Measurements from ENCODE around the gene ATL3.
"Not testable (repeated sequence)": the region's sequence is repeated elsewhere in the genome, so short reads cannot be mapped to it uniquely, and the experiment has no call there.

Gene ATL3, protein sequence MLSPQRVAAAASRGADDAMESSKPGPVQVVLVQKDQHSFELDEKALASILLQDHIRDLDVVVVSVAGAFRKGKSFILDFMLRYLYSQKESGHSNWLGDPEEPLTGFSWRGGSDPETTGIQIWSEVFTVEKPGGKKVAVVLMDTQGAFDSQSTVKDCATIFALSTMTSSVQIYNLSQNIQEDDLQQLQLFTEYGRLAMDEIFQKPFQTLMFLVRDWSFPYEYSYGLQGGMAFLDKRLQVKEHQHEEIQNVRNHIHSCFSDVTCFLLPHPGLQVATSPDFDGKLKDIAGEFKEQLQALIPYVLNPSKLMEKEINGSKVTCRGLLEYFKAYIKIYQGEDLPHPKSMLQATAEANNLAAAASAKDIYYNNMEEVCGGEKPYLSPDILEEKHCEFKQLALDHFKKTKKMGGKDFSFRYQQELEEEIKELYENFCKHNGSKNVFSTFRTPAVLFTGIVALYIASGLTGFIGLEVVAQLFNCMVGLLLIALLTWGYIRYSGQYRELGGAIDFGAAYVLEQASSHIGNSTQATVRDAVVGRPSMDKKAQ

DNA sequence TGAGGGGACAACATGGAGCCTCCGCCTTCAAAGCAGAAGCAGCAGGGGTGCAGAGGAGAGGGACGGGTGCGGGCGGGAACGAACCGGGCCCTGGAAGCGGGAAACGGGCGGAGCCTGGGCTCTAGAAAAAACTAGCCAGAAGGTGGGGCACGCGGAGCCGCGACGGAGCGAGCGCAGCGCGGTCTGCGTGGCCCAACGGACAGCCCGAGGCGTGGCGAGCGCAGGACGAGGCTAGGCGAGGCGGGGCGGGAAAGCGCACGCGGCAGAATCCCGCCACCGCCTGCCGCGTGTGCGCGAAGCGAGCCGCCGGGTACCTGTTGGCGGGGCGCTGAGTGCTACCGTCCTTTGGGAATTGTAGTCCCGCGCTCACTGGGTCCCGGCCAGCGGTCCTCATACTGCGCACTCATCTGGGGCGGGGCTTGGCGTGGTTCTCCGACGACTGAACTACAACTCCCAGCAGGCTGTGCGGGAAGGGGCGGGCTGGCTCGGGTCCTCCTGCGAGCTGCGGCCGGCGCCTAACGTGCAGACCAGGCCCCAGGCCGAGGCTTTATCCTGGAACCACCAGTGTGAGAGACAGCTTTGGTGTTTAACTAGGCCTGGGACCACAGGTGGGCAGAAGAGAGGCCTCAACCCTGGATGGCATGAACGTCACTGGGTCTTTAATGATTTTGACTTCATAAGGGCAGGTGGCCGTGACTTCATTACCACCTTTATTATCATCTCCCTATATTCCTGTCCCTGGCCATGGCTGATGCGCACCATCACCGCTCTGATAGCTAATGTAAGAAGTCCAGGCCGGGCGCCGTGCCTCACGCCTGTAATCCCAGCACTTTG lies at the start of gene ATL3:
Gene ATL3, minus strand, starts transcription at position 55 of the 834 bp plus-strand sequence. Its CDS starts 41 bp downstream, at position 14.
- peak; percentile 88 to 89 for DNase-seq (ENCODE audit: low read depth in 2 of 2)

DNA sequence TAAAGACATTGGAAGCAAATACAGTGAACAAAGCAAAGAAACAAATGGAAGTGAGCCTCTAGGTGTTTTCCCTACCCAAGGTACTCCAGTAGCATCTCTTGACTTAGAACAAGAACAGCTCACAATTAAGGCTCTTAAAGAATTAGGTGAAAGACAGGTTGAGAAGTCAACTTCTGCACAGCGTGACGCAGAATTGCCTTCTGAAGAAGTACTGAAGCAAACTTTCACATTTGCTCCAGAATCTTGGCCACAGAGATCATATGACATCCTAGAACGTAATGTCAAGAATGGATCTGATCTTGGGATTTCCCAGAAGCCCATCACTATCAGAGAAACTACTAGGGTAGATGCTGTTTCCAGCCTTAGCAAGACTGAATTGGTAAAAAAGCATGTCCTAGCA lies 49.4 kb upstream of the ATL3 start:
- DNase-seq (ENCODE audit: low read depth in 2 of 2) = no peak

DNA sequence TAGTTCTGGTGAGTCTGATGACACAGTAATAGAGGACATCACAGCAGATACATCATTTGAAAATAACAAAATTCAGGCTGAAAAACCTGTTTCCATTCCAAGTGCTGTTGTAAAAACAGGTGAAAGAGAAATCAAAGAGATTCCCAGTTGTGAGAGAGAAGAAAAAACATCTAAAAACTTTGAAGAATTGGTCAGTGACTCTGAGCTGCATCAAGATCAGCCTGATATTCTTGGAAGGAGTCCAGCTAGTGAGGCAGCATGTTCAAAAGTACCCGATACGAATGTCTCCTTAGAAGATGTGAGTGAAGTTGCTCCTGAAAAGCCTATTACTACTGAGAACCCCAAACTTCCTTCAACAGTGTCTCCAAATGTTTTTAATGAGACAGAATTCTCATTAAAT lies 48.8 kb upstream of the ATL3 start:
- DNase-seq (ENCODE audit: low read depth in 2 of 2) = no peak

DNA sequence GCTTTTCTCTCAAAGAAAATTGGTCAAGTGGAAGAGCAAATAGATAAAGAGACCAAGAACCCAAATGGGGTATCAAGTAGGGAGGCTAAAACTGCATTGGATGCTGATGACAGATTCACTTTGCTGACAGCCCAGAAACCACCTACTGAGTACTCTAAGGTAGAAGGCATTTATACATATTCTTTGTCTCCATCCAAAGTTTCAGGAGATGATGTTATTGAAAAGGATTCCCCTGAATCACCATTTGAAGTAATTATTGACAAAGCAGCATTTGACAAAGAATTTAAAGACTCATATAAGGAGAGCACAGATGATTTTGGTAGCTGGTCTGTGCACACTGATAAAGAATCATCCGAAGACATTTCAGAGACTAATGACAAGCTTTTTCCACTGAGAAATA lies 47.8 kb upstream of the ATL3 start:
- no peak for DNase-seq (ENCODE audit: low read depth in 2 of 2)

DNA sequence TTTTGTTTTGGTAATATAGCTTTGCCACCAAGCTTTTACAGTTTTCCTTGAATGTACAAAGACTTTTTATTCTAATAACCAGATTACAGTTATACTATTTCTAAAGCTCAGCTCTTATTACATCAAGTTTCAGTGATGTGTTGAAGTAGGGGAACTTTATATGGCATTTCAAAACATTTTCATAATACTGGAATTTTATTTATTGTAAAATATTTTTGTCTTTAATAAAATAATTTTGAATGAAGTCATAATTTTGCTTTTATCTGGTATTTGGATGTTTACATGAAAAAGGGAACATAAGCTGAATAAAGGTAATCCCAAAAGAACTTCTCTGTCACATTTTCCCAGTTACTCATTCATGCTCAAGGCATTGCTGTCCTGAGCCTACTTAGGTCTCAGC lies 44.9 kb upstream of the ATL3 start:
- no peak for DNase-seq (ENCODE audit: low read depth in 2 of 2)

DNA sequence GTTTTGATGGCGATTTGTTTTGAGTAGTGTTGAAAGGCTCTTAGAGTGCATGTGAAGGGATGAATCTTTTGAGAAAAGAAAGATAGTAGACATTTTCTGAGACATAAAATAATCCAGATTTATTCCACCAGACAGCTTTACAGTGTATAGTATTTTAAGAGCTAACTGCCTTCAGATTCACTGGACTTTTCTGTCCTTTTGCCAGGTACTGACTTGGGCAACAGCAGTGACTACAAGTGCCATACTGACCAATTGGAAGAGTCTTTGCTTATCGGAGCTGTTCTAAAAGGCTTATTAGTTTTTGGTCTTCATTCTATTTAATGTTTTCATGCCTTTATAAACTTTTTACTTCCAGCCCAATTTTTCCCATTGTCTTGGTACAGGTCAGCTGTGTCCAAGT lies 42.6 kb upstream of the ATL3 start:
- no peak for DNase-seq (ENCODE audit: low read depth in 2 of 2)

DNA sequence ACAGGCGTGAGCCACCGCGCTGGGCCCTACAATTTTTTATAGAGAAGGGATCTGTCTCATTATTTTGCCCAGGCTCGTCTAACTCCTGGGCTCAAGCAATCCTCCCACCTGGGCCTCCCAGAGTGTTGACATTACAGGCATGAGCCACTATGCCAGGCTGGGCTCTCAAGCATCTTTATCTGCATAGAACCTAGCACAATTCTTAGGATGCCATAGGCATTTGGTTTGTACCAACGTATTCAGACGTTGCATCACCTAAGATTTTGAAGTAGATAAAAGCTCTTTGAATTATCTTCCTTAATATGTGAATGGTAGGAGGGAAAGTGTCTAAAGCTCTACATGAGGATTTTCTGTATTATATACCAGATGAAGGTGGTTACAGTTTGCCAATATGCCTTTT lies 40.7 kb upstream of the ATL3 start:
- no peak for DNase-seq (ENCODE audit: low read depth in 2 of 2)

DNA sequence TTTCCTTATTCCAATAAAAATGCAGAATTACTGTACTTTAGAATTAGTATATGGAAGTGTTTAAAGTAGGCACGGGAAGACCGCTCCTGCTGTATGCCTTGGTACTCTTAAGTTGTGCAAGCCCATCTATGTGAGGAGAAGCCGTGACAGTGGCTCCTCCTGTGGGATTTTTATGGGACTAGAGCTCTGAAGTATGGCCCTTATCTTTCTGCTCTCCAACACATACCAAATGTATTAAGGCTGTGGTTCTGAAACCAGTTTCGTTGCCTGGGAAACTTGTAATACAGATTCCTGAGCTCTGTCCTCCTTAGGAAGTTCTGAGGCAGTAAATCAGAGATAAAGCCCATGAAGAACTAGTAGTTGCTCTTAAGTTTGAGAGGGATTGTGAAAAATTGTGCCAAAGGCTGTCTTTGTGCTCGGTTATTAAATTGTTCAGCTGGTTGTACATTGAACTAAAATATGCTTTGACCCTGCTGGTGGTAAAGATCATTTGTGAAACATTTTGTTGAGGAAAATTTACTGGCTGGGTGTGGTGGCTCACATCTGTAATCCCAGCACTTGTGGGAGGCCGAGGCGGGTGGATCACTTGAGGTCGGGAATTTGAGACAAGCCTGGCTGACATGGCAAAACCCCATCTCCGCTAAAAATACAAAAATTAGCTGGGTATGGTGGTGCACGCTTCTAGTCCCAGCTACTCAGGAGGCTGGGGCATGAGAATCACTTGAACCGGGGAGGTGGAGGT lies 39.5 kb upstream of the ATL3 start:
- DNase-seq (ENCODE audit: low read depth in 2 of 2) = no peak

DNA sequence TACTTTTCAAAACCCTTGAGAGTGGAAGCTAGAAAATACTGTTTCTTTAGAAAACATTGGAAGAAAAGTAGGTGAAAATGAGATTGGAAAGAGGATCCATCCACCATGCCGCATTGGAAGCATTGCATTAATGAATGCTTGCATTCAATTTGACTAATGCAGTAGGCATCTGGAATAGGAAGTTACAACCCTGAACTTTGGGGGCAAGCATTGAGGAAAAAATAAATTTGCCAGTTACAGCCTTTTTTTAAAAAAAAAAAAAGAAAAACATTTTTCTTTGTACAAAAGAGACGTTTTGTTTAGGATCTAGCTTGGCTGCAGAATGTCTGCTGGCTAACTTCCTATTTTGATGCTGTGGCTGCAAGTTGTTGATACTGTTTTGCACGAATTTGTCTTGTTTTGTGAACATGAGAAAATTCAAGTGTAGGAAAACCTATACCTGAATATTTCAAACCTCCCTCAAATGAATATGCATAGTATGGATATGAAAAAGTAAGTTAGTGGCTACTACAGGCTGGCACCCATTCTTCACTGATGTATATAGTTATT lies 38.2 kb upstream of the ATL3 start:
- no peak for DNase-seq (ENCODE audit: low read depth in 2 of 2)

DNA sequence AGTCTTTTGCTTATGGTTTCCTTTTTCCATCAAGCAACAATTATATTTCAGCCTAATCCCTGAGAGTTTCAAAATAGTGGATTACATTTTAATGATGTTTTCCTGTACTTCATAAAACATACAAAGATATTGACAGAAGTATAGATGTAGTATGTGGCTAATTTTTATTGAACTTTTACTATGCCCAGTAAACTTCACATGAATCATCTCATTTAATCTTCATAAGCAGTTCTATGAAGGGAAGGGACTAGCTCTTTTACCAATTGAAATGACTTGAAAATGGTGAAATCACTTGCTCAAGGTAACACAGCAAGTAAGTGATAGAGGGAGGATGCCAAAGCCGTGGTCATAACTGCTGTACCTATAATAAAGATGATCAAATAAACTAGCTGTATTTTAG lies 37.6 kb upstream of the ATL3 start:
- DNase-seq (ENCODE audit: low read depth in 2 of 2) = no peak

DNA sequence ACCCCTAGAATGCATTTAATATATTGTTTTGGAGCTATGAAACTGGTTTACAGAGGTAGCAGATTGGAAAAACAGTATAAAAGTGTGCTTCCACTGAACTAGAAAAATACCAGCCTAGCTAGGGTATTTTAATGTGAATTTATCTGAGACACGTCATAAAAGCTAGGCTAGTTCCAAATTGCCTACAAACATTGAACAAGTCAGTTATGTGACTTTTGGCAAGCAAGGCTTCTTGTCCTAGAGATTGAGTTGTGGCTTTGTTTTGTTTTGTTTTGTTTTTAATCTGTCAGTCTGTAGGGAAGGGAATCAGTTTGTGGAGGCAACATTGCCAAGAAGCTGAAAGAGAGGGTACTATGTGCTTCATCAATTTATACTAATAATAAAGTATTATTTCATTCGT lies 34.4 kb upstream of the ATL3 start:
- DNase-seq (ENCODE audit: low read depth in 2 of 2) = no peak

DNA sequence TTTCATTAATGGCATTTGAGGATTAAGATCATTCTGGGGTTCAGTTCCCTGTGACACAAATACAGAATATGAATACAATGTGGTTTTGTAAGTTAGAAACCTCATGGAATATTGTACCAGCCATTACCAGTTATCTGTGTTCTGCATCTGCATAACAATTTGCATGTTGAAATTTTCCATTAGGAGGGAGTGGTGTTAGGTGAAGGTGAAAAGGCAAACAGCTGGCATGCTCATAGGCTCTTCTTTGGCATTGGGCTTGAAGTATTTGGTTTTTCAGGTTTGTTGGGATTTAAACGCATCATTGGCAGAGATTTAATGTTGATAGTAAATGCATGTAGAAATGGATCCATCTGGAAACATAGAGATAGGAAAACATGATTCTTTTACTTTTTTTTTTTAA lies 28.7 kb upstream of the ATL3 start:
- DNase-seq (ENCODE audit: low read depth in 2 of 2) = no peak

DNA sequence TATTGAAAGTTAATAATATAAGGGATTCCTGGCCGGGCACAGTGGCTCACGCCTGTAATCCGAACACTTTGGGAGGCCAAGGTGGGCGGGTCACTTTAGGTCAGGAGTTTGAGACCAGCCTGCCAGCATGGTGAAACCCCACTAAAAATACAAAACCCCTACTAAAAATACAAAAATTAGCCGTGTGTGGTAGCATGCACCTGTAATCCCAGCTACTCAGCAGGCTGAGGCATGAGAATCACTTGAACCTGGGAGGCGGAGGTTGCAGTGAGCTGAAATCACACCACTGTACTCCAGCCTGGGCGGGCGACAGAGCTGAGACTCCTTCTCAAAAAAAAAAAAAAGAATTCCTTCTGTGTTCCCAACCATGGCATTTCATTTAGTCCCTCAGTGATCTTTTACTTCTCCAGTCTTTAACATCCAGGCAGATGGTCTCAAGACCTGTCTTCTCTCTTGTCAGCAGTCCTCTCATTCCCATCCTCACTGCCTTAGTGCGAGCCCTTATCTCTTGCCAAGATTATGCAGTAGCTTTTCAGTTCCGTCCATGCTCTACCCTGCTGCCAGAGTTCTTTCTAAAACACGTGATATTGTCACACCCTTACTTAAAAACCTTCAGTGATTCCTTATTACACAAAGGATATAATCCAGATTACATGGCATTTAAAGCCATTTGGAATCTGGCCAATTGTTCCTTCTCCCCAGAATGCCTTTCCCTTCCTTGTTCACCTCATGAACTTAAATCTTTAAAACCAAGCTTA lies 28.0 kb upstream of the ATL3 start:
- DNase-seq (ENCODE audit: low read depth in 2 of 2) = no peak

DNA sequence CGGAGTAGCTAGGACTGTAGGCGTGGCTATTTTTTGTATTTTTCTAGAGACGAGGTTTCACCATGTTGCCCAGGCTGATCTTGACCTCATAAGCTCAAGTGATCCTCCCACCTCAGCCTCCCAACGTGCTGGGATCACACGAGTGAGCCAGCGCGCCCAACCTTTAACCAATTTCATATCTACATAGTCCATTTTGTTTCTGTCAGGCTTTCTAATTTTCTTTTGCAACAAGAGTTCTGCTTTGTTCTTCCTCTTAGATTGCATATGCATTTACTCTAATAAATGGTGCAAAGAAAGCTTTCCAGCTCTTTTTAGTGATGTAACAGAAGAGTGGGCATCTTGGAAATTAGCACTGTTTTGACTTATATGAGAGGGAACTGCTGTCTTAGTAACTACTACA lies 23.4 kb upstream of the ATL3 start:
- DNase-seq (ENCODE audit: low read depth in 2 of 2) = no peak

DNA sequence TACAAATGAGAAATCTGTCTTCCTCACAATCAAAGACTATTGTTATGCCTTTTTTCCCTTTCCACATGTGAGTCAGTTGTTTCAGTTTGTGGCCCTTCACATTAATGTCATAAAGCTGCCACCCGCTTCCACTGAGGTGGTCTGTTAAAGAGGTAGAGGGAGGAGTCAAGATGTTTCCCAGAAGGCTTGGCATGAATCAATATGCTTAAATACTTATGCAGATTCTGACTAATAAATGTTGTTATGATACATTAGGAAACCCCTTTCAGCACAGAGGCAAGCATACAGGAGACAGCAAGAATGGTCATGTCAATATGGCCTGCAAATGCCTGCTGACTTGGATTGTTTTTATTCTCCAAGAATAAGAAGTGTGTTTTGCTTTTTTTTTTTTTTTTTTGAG lies 16.7 kb upstream of the ATL3 start:
- no peak for DNase-seq (ENCODE audit: low read depth in 2 of 2)

DNA sequence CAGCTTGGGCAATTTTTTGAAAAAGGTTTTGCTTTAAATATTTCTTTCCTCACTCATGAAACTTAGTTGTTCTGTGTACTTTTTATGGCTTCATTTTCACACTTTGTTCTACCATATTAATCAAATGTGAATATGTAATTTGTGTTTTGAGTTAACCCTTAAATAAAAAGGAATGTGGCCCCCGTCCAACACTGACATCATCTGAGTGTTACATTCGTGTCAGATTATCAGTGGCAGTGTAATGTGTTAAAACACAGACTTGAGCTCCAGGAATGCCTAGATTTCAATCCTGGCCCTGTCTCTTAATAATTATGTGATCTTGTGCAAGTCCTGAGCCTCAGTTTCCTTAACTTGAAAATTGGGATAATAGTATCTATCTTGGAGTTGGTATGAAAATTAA lies 15.8 kb upstream of the ATL3 start:
- DNase-seq (ENCODE audit: low read depth in 2 of 2) = no peak

DNA sequence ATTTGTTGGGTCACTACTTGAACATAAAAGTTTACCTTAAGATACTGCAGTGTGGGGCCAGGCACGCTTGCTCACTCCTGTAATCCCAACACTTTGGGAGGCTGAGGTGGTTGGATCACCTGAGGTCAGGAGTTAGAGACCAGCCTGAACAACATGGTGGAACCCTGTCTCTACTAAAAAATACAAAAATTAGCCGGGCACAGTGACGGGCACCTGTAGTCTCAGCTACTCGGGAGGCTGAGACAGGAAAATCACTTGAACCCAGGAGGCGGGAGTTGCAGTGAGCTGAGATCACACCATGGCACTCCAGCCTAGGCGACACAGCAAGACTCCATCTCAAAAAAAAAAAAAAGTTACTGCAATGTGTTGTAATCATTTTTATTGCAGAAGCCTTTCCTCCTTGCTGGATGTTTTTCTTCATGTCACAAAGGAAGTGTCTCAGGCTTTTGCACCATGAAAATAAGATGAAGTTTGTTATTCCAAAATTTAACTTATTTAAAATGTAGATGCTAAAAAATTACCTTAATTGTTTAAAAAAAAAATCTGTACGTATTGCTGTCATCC lies 14.1 kb upstream of the ATL3 start:
- DNase-seq (ENCODE audit: low read depth in 2 of 2) = not testable (repeated sequence)

DNA sequence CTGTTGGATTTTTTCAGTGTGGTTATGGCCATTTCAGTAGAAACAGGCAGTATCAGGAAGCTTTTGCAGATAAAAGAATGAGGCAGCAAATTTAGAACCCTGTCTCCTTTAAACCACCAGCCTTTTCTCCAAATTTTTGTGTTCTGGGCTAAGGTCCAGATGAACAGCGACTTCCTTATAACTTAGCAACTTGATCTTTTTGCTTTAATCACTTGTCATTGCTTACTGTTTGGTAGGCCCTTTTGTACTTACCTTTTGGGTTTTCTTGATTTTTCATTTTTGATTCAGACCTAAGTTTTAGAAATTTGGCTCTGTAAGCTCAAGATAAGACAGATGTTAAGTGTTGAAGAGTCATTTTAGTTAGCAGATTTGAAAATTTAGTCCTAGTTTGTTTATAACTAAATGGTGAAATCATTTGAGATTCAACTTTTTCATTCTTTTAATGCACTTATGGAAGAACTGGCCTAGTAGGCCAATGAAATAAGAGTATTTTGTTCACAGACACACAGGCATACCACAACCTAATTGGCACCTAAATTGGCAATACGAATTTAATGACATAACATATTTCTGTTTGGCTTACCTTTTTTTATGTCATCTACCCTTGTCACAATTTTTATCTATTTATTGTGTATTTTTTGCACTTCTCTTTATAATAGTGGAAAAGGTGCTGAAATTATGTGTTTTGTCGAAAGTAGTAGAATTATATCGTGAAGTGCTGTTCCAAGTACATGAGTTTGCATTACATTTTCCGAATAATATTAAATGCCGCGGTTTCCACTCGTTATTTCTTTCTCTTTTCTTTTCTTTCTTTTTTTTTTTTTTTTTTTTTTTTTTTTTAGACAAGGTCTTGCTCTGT lies 12.2 kb upstream of the ATL3 start:
- DNase-seq (ENCODE audit: low read depth in 2 of 2) = no peak

DNA sequence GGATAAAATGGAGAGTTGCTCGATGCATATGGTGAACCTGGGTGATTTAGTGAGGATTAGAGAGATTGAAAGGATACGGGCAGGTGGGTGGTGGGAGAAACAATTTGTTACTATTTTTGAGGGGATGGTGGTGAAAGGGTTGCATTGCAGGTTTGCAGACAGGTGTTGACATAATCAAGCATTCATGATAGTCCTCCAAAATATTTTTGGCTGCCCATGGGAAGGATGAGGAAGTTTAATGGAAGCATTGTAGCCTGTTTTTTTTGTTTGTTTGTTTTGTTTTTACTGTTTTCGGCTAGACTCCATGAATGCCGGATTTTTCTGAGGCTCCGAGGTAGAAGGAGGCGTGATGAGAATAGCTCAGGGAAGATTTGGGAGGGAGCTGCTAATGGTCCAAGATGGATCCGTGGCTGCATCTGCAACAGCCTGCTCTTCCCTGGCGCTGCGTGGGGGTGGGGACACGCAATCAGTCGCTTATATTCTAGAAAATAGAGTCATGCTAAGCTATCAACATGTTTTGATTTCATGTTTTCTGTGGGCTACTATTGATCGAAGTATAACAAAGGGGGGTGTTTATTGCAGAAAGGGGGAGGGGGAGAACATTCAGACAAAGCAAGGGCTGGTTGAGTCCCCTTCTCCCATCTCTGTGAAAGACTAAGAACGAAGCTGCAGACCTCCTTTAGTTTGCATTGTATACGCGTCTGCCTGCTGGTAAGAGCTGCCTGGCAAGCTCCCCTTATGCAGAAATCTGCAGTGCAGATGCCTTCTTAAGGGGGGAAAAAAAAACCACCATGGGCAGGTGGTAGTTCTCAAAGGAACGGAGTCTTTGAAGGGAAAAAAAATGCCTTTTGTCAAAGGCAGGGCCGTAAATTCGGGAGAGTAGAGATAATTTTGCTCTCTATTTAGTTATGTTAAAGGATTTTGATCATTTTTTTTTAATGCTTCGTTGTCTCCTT lies 11.2 kb upstream of the ATL3 start:
- DNase-seq (ENCODE audit: low read depth in 2 of 2) = no peak
